ENCODE measurements around the gene MGST2. TPM values are rescaled to one million over a fixed set of nuclear protein-coding genes. Genes with fewer than 3 reads are reported as not detected.

Gene MGST2
- total RNA-seq, 1 experiment from 2014 or later, result 81.8 TPM

GRCh38 chr4:139668658-139669201, 3.1 kb downstream of the MGST2 start:
- no peaks in the 10 kb centered on the region for H3K9me3 ChIP-seq (ENCODE audit: insufficient read depth, low read depth)
- H2AFZ ChIP-seq, result no peak overlapping the region
- H3F3A ChIP-seq (ENCODE audit: insufficient read depth, low read depth), result peaks cover 24% of the 10 kb centered on the region
- no peak overlapping the region for H3K4me3 ChIP-seq
- no peaks in the 10 kb centered on the region for H3K9me2 ChIP-seq (ENCODE audit: insufficient read depth)
- peaks cover 48% of the 10 kb centered on the region for H3K79me2 ChIP-seq (ENCODE audit: low read depth)
- POLR2A ChIA-PET (ENCODE audit: unreplicated experiment), result no interaction called here
- no TSS peak for BruUV-seq (replicated peaks)
- intact Hi-C loops (cut with micrococcal nuclease; ENCODE audit: unreplicated experiment), result no loop called here
- no peaks in the 10 kb centered on the region for H3K36me3 ChIP-seq (ENCODE audit: low read depth)
- no peak overlapping the region for H3K27ac ChIP-seq
- no peaks in the 10 kb centered on the region for H4K20me1 ChIP-seq (ENCODE audit: insufficient read depth)
- TF ChIP-seq, protein P1, sequence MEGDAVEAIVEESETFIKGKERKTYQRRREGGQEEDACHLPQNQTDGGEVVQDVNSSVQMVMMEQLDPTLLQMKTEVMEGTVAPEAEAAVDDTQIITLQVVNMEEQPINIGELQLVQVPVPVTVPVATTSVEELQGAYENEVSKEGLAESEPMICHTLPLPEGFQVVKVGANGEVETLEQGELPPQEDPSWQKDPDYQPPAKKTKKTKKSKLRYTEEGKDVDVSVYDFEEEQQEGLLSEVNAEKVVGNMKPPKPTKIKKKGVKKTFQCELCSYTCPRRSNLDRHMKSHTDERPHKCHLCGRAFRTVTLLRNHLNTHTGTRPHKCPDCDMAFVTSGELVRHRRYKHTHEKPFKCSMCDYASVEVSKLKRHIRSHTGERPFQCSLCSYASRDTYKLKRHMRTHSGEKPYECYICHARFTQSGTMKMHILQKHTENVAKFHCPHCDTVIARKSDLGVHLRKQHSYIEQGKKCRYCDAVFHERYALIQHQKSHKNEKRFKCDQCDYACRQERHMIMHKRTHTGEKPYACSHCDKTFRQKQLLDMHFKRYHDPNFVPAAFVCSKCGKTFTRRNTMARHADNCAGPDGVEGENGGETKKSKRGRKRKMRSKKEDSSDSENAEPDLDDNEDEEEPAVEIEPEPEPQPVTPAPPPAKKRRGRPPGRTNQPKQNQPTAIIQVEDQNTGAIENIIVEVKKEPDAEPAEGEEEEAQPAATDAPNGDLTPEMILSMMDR (conservative IDR thresholded peaks at IDR 0.05), result no peak
- no peak for TF ChIP-seq EZH2 (IDR thresholded peaks at IDR 0.05; ENCODE audit: low read depth)
- DNase-seq, result no peak
- no peak overlapping the region for H3K4me2 ChIP-seq
- H3K27me3 ChIP-seq (ENCODE audit: insufficient read depth, low read depth), result no peaks in the 10 kb centered on the region
- peaks cover 22% of the 10 kb centered on the region for H3K4me1 ChIP-seq (replicated peaks; ENCODE audit: insufficient read depth)
- CTCF ChIA-PET, result interaction anchor here (1.4 kb wide), 1 partner anchor 12 kb away, joined by 4 read pairs; no protein-coding TSS in a partner anchor

GRCh38 chr4:139669335-139669734, 3.7 kb downstream of the MGST2 start:
- CTCF ChIA-PET, result interaction anchor here (1.4 kb wide), 1 partner anchor 12 kb away, joined by 4 read pairs; no protein-coding TSS in a partner anchor
- intact Hi-C loops (cut with micrococcal nuclease; ENCODE audit: unreplicated experiment), result no loop called here
- no peak for DNase-seq

DNA sequence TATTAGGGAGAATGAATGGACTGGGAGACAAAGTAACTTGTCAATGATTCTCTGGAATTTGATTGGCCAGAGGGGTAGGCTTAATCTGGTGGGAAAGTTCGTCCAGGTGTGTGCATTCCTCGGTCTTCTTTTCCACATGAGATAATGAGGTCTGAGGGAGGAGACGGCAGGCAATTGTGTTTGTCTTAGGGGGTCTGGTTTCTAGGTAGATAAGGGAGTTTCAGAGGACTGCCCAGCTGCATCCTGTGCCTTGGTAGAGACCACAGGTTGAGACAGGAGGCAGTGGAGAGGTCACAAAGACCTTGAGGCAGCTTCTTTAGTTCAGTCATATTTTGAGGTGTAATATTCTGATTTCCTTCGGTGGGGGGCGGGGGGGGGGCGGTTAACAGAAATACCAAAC, 4.3 kb downstream of the MGST2 start:
- TF ChIP-seq, protein P1 (conservative IDR thresholded peaks at IDR 0.05), result no peak
- no peak for TF ChIP-seq EZH2 (IDR thresholded peaks at IDR 0.05; ENCODE audit: low read depth)
- Histone ChIP-seq H3K9me3 (ENCODE audit: insufficient read depth, low read depth) (no peaks in the 10 kb centered on the region), H3K27me3 (ENCODE audit: insufficient read depth, low read depth) (no peaks in the 10 kb centered on the region), H3K9me2 (ENCODE audit: insufficient read depth) (no peaks in the 10 kb centered on the region), H2AFZ (no peak overlapping the region), H3K4me2 (no peak overlapping the region), H3K27ac (no peak overlapping the region), H3K4me1 (replicated peaks; ENCODE audit: insufficient read depth) (peaks cover 22% of the 10 kb centered on the region), H4K20me1 (ENCODE audit: insufficient read depth) (no peaks in the 10 kb centered on the region), H3K4me3 (no peak overlapping the region), H3K79me2 (ENCODE audit: low read depth) (peaks cover 48% of the 10 kb centered on the region), H3K36me3 (ENCODE audit: low read depth) (peaks cover under 1% of the 10 kb centered on the region; the same call in 1 of the 2 replicates), H3F3A (ENCODE audit: insufficient read depth, low read depth) (peaks cover 22% of the 10 kb centered on the region)
- ChIA-PET POLR2A (ENCODE audit: unreplicated experiment) (no interaction called here), CTCF (interaction anchor here (1.4 kb wide), 1 partner anchor 13 kb away, joined by 4 read pairs; no protein-coding TSS in a partner anchor)
- no peak for DNase-seq
- intact Hi-C loops (cut with micrococcal nuclease; ENCODE audit: unreplicated experiment), result no loop called here
- no TSS peak for BruUV-seq (replicated peaks)

More at GRCh38 chr4:139669335-139669734, 3.7 kb downstream of the MGST2 start:
- no TSS peak for BruUV-seq (replicated peaks)
- no peak for TF ChIP-seq EZH2 (IDR thresholded peaks at IDR 0.05; ENCODE audit: low read depth)
- TF ChIP-seq, protein P1 (conservative IDR thresholded peaks at IDR 0.05), result no peak
- no peaks in the 10 kb centered on the region for H4K20me1 ChIP-seq (ENCODE audit: insufficient read depth)
- no peaks in the 10 kb centered on the region for H3K27me3 ChIP-seq (ENCODE audit: insufficient read depth, low read depth)
- H3F3A ChIP-seq (ENCODE audit: insufficient read depth, low read depth), result peaks cover 24% of the 10 kb centered on the region
- no peak overlapping the region for H3K27ac ChIP-seq
- H3K4me2 ChIP-seq, result no peak overlapping the region
- H3K36me3 ChIP-seq (ENCODE audit: low read depth), result no peaks in the 10 kb centered on the region
- POLR2A ChIA-PET (ENCODE audit: unreplicated experiment), result no interaction called here
- no peaks in the 10 kb centered on the region for H3K9me3 ChIP-seq (ENCODE audit: insufficient read depth, low read depth)
- H3K79me2 ChIP-seq (ENCODE audit: low read depth), result peaks cover 48% of the 10 kb centered on the region
- no peaks in the 10 kb centered on the region for H3K9me2 ChIP-seq (ENCODE audit: insufficient read depth)
- H3K4me1 ChIP-seq (replicated peaks; ENCODE audit: insufficient read depth), result peaks cover 22% of the 10 kb centered on the region
- H2AFZ ChIP-seq, result no peak overlapping the region
- H3K4me3 ChIP-seq, result no peak overlapping the region
